Esophagus squamous epithelium (tissue), 5 donors: ENCODE data around the gene ZC3H13. TPM values are rescaled to one million over a fixed set of nuclear protein-coding genes. Genes with fewer than 3 reads are reported as not detected.

Source experiments
- DNase-seq: peaks from one replicate; lab custom pipeline; 2025; lab: John Stamatoyannopoulos, UW
- H3K27ac ChIP-seq, 4 donors: fragments of 200-600 bp; sonication (generic); one replicate each; pipeline ENCODE4 v1.5.1; 2016 to 2019; ENCODE audit warnings: mild to moderate bottlenecking in 1 of 4
- H3K27me3 ChIP-seq, 4 donors: fragments of 200-600 bp; sonication (generic); 1 replicate in 3 of 4; 2 replicates in 1 of 4; pipeline versions ENCODE4 v1.5.1 to v1.6.0; 2017 to 2021; ENCODE audit warnings: antibody characterized with exemption in 1 of 4
- H3K36me3 ChIP-seq, 3 donors: fragments of 200-600 bp; sonication (generic); one replicate each; pipeline ENCODE4 v1.5.1; 2016 to 2019
- H3K4me1 ChIP-seq, 3 donors: fragments of 200-600 bp; sonication (generic); one replicate each; pipeline ENCODE4 v1.5.1; 2017 to 2019
- H3K4me3 ChIP-seq, 4 donors: fragments of 200-600 bp; sonication (generic); 1 replicate in 3 of 4; 2 replicates in 1 of 4; pipeline ENCODE4 v1.5.1; 2016 to 2019; ENCODE audit warnings: mild to moderate bottlenecking in 2 of 4, moderate library complexity in 1 of 4
- H3K9me3 ChIP-seq, 3 donors: fragments of 200-600 bp; sonication (generic); one replicate each; pipeline ENCODE4 v1.5.1; 2016 to 2019
- CTCF ChIP-seq, 6 experiments: fragments of 450-650 bp in 4 of 6; fragments of 200-600 bp in 2 of 6; sonication (generic) in 2 of 6; IDR thresholded peaks; one replicate each; pipeline ENCODE4 v1.5.1; 2016 to 2019; ENCODE audit warnings: antibody characterized with exemption in 6 of 6, mild to moderate bottlenecking in 4 of 6, moderate library complexity in 4 of 6
- POLR2A ChIP-seq, 4 donors: fragments of 450-650 bp; IDR thresholded peaks; one replicate each; pipeline ENCODE4 v1.6.1; 2017; ENCODE audit warnings: antibody characterized with exemption in 4 of 4, mild to moderate bottlenecking in 4 of 4, moderate library complexity in 3 of 4
- WGBS, 2 donors: methylation state at CpG; one replicate each; pipeline ENCODE4 v1.1.5; 2018; 5-methylcytosine and 5-hydroxymethylcytosine counted together
- intact Hi-C: fragments of 100-400 bp; cut with DNase I; formaldehyde crosslinking; loops from one replicate; pipeline ENCODE4 v1.15.0; 2022
- total RNA-seq, 4 donors: library from RNA; depleted of rRNA; stranded (reverse); fragments of >200 nt; gene quantifications; one replicate each; pipeline ENCODE4 v1.1.0, GENCODE V29; 2016
- donor health status: DM: yes; HTN: yes; CAD: no.

Gene ZC3H13
- total RNA-seq, 4 donors from 2014 or later, result 12.4 to 28.8 (median 15.3) TPM

- intact Hi-C loops, result no loop called here
- Histone ChIP-seq H3K4me1 (no peaks in the 10 kb centered on the region), H3K9me3 (no peaks in the 10 kb centered on the region), H3K36me3 (peaks cover 0 to 48% (median 0%) of the 10 kb centered on the region in 3 donors), H3K27ac (no peak overlapping the region), H3K4me3 (no peak overlapping the region), H3K27me3 (no peaks in the 10 kb centered on the region)
- TF ChIP-seq CTCF (IDR thresholded peaks at IDR 0.05), result no peak
- no peak for TF ChIP-seq POLR2A (IDR thresholded peaks at IDR 0.05)
- no peak for DNase-seq
- 83 to 91% methylated on average over 3 of the region's 3 CpGs for WGBS, 2 donors
These were observed 97.4 kb downstream of the ZC3H13 start for GRCh38 chr13:45954836-45955800.

DNA sequence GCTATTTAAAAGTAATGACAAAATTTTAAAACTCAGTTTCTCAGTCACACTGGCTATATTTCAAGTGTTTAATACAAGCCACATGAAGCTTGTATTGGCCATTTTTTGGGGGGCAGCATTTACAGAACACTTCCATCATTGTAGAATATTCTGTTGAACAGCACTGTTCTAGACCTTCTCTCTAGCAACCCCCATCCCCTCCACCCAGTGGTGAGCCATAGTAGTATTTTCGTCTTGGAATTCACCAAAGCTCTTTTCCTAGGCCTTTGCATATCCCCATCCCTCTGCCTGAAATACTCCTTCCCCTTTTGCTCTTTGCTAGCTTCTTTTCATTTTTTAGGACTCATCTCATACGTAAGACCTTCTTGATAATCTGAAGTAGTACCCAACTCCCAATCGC is 99.5 kb downstream of the ZC3H13 start:
- WGBS, 2 donors, result 94 to 96% methylated on average over 3 of the region's 3 CpGs
- H3K9me3 ChIP-seq, result no peaks in the 10 kb centered on the region
- no peaks in the 10 kb centered on the region for H3K27me3 ChIP-seq
- H3K36me3 ChIP-seq, result peaks cover 0 to 27% (median 0%) of the 10 kb centered on the region in 3 donors
- H3K4me1 ChIP-seq, result no peaks in the 10 kb centered on the region
- no peak for DNase-seq
- TF ChIP-seq POLR2A (IDR thresholded peaks at IDR 0.05) (no peak), CTCF (IDR thresholded peaks at IDR 0.05) (no peak)
- H3K27ac ChIP-seq, result no peak overlapping the region
- intact Hi-C loops, result no loop called here
- no peak overlapping the region for H3K4me3 ChIP-seq

DNA sequence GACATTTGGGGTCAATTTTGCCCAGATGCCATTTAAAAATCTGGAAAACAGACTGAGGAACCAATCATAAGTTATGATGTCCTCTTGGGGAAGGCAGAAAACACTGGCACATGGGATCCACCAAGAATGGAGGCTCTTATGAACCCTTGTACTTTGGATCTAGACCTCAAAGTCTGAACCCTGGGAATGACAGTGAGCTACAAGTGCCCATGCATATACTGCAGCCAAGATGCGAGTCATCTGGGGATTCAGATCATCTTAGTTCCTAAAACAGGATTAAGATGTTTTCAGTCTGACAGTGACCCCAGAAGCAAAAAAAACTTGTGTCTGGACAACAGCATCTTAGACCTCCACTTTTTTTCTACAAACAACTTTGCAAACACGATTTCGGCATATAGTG is 100.8 kb downstream of the ZC3H13 start:
- TF ChIP-seq POLR2A (IDR thresholded peaks at IDR 0.05) (no peak), CTCF (IDR thresholded peaks at IDR 0.05) (no peak)

DNA sequence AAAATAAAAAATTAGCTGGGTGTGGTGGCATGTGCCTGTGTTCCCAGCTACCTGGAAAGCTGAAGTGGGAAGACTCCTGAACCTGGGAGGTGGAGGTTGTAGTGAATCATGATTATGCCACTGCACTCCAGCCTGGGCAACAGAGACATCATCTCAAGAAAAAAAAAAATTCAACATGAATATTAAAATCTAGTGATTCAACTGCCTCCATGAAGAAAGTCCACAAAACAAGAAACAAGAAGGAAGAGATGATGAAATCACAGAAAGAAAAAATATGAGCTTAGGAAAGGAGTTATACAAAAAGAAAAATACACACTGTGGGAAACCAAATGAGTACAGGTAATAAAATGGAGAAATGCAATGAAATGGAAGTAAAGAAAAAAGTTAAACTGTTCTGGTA is 101.4 kb downstream of the ZC3H13 start:
- no peaks in the 10 kb centered on the region for H3K27me3 ChIP-seq
- H3K27ac ChIP-seq, result no peak overlapping the region
- intact Hi-C loops, result no loop called here
- no peak for DNase-seq
- TF ChIP-seq POLR2A (IDR thresholded peaks at IDR 0.05) (no peak), CTCF (IDR thresholded peaks at IDR 0.05) (no peak)
- peaks cover 0 to 8% (median 0%) of the 10 kb centered on the region in 3 donors for H3K36me3 ChIP-seq
- H3K4me3 ChIP-seq, result no peak overlapping the region
- no peaks in the 10 kb centered on the region for H3K4me1 ChIP-seq
- H3K9me3 ChIP-seq, result no peaks in the 10 kb centered on the region

More for the DNA sequence above, 100.8 kb downstream of the ZC3H13 start:
- Histone ChIP-seq H3K4me3 (no peak overlapping the region), H3K27ac (no peak overlapping the region), H3K36me3 (peaks cover 0 to 14% (median 0%) of the 10 kb centered on the region in 3 donors), H3K9me3 (no peaks in the 10 kb centered on the region), H3K4me1 (no peaks in the 10 kb centered on the region), H3K27me3 (no peaks in the 10 kb centered on the region)
- WGBS, 2 donors, result 86 to 94% methylated on average over 3 of the region's 3 CpGs
- intact Hi-C loops, result no loop called here
- no peak for DNase-seq

- no peaks in the 10 kb centered on the region for H3K4me1 ChIP-seq
- intact Hi-C loops, result no loop called here
- TF ChIP-seq CTCF (IDR thresholded peaks at IDR 0.05), result no peak
- no peak for TF ChIP-seq POLR2A (IDR thresholded peaks at IDR 0.05)
- no peak for DNase-seq
- WGBS, 2 donors, result 66 to 68% methylated on average over 4 of the region's 4 CpGs
- H3K9me3 ChIP-seq, result no peaks in the 10 kb centered on the region
- H3K27ac ChIP-seq, result no peak overlapping the region
- H3K27me3 ChIP-seq, result no peaks in the 10 kb centered on the region
- H3K36me3 ChIP-seq, result peaks cover 0 to 1% (median 0%) of the 10 kb centered on the region in 3 donors
- no peak overlapping the region for H3K4me3 ChIP-seq
These were observed 102.1 kb downstream of the ZC3H13 start for GRCh38 chr13:45950386-45951000.
